ENCODE results near the gene ATP6V0A4. TPM values are rescaled to one million over a fixed set of nuclear protein-coding genes. Genes with fewer than 3 reads are reported as not detected.
A peak's percentile ranks its signal among the peaks of the same experiment; 100 is the strongest.

Gene ATP6V0A4
- total and polyA plus RNA-seq, 2 of the 13 experiments (the other 11 are each of a cell fraction or from before 2014, with no cell fraction given): 0.24 to 0.25 TPM

- CTCF ChIA-PET (ENCODE audit: low intra/inter-chr PET ratio, low total read pairs): no interaction called here
- H3K79me2 ChIP-seq (ENCODE audit: insufficient read depth, low read length): no peaks in the 10 kb centered on the region
- H3K4me2 ChIP-seq (ENCODE audit: low read depth, low read length): peak overlapping the region; percentile 59
- intact Hi-C loops (cut with micrococcal nuclease; ENCODE audit: unreplicated experiment): no loop called here
- H3K27me3 ChIP-seq (ENCODE audit: control insufficient read depth in 1 of 2, insufficient read depth in 2 of 2, low read length in 2 of 2): peaks cover 0 to 9% of the 10 kb centered on the region in 2 experiments; a peak in 1 of 5 replicates
- H3K27ac ChIP-seq (ENCODE audit: extremely low read length, insufficient read depth, low read length): no peak overlapping the region
- no peak for DNase-seq (ENCODE audit: low spot score)
- H3K9me3 ChIP-seq (ENCODE audit: low read length): no peaks in the 10 kb centered on the region
- ATAC-seq: peak; percentile 94
- no peak overlapping the region for H3K9ac ChIP-seq (ENCODE audit: insufficient read depth, low read depth, low read length)
- H3K4me1 ChIP-seq (ENCODE audit: insufficient read depth, low read length): peaks cover 36% of the 10 kb centered on the region
- POLR2A ChIA-PET: no interaction called here
- no peaks in the 10 kb centered on the region for H3K36me3 ChIP-seq (replicated peaks in 1 of 2; ENCODE audit: control insufficient read depth in 1 of 2, insufficient read depth in 2 of 2, low read length in 2 of 2)
- H2AFZ ChIP-seq (ENCODE audit: low read length): no peak overlapping the region
- no TSS peak for BruUV-seq (replicated peaks)
- in situ Hi-C loops (cut with HindIII; ENCODE audit: extremely low pct_ligation_motif_present, low pct_unique_long_range_greater_than_20kb): no loop called here
- no CpG with 5 or more reads among the region's 12 CpGs for WGBS (ENCODE audit: low lambda C conversion rate)
- no peaks in the 10 kb centered on the region for H4K20me1 ChIP-seq (ENCODE audit: insufficient read depth, low read length)
- peak overlapping the region in 1 of 3 experiments; percentile 44; a peak in 1 of 6 replicates for H3K4me3 ChIP-seq (replicated peaks in 1 of 3; ENCODE audit: insufficient read depth in 1 of 3, low read depth in 2 of 3, low read length in 3 of 3)
- FAIRE-seq: no peak
- TF ChIP-seq MYNN (CRISPR knock-in tag; IDR thresholded peaks at IDR 0.05; ENCODE audit: low read depth) (no peak), RELA (CRISPR knock-in tag; IDR thresholded peaks at IDR 0.05) (no peak), SMAD9 (CRISPR knock-in tag; IDR thresholded peaks at IDR 0.05) (no peak), PHF21A (CRISPR knock-in tag; IDR thresholded peaks at IDR 0.05) (no peak), ZNF768 (CRISPR knock-in tag; IDR thresholded peaks at IDR 0.05) (peak; percentile 79), ETV5 (CRISPR knock-in tag; IDR thresholded peaks at IDR 0.05; ENCODE audit: borderline replicate concordance) (no peak), SATB2 (CRISPR knock-in tag; IDR thresholded peaks at IDR 0.05) (no peak), HOXA7 (CRISPR knock-in tag; IDR thresholded peaks at IDR 0.05) (no peak), ZNF343 (CRISPR knock-in tag; IDR thresholded peaks at IDR 0.05) (no peak), MLLT10 (CRISPR knock-in tag; IDR thresholded peaks at IDR 0.05) (no peak)
- TF ChIP-seq, protein P1, sequence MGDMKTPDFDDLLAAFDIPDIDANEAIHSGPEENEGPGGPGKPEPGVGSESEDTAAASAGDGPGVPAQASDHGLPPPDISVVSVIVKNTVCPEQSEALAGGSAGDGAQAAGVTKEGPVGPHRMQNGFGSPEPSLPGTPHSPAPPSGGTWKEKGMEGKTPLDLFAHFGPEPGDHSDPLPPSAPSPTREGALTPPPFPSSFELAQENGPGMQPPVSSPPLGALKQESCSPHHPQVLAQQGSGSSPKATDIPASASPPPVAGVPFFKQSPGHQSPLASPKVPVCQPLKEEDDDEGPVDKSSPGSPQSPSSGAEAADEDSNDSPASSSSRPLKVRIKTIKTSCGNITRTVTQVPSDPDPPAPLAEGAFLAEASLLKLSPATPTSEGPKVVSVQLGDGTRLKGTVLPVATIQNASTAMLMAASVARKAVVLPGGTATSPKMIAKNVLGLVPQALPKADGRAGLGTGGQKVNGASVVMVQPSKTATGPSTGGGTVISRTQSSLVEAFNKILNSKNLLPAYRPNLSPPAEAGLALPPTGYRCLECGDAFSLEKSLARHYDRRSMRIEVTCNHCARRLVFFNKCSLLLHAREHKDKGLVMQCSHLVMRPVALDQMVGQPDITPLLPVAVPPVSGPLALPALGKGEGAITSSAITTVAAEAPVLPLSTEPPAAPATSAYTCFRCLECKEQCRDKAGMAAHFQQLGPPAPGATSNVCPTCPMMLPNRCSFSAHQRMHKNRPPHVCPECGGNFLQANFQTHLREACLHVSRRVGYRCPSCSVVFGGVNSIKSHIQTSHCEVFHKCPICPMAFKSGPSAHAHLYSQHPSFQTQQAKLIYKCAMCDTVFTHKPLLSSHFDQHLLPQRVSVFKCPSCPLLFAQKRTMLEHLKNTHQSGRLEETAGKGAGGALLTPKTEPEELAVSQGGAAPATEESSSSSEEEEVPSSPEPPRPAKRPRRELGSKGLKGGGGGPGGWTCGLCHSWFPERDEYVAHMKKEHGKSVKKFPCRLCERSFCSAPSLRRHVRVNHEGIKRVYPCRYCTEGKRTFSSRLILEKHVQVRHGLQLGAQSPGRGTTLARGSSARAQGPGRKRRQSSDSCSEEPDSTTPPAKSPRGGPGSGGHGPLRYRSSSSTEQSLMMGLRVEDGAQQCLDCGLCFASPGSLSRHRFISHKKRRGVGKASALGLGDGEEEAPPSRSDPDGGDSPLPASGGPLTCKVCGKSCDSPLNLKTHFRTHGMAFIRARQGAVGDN (CRISPR knock-in tag; IDR thresholded peaks at IDR 0.05): peak; percentile 15; the same call in 1 of the 2 replicates
- TF ChIP-seq, protein P2, sequence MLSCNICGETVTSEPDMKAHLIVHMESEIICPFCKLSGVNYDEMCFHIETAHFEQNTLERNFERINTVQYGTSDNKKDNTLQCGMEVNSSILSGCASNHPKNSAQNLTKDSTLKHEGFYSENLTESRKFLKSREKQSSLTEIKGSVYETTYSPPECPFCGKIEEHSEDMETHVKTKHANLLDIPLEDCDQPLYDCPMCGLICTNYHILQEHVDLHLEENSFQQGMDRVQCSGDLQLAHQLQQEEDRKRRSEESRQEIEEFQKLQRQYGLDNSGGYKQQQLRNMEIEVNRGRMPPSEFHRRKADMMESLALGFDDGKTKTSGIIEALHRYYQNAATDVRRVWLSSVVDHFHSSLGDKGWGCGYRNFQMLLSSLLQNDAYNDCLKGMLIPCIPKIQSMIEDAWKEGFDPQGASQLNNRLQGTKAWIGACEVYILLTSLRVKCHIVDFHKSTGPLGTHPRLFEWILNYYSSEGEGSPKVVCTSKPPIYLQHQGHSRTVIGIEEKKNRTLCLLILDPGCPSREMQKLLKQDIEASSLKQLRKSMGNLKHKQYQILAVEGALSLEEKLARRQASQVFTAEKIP (CRISPR knock-in tag; IDR thresholded peaks at IDR 0.05; ENCODE audit: borderline replicate concordance): no peak
- TF ChIP-seq, protein P3, sequence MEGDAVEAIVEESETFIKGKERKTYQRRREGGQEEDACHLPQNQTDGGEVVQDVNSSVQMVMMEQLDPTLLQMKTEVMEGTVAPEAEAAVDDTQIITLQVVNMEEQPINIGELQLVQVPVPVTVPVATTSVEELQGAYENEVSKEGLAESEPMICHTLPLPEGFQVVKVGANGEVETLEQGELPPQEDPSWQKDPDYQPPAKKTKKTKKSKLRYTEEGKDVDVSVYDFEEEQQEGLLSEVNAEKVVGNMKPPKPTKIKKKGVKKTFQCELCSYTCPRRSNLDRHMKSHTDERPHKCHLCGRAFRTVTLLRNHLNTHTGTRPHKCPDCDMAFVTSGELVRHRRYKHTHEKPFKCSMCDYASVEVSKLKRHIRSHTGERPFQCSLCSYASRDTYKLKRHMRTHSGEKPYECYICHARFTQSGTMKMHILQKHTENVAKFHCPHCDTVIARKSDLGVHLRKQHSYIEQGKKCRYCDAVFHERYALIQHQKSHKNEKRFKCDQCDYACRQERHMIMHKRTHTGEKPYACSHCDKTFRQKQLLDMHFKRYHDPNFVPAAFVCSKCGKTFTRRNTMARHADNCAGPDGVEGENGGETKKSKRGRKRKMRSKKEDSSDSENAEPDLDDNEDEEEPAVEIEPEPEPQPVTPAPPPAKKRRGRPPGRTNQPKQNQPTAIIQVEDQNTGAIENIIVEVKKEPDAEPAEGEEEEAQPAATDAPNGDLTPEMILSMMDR (CRISPR knock-in tag; IDR thresholded peaks at IDR 0.05): peak; percentile 36; the same call in 1 of the 2 replicates
Measured at GRCh38 chr7:138773817-138774216, 24.2 kb downstream of the ATP6V0A4 start.

Data from HepG2 (cell line).